Glutamatergic neuron (in vitro differentiated cells): Measurements from ENCODE around the gene SHROOM3. TPM values are rescaled to one million over a fixed set of nuclear protein-coding genes. Genes with fewer than 3 reads are reported as not detected.

Source experiments
- DNase-seq: peaks from one replicate; pipeline ENCODE4 v3.0.0; 2022
- H3K27ac Mint-ChIP-seq: one replicate; pipeline ENCODE4 v1.8.0; 2020; ENCODE audit warnings: mild to moderate bottlenecking, mixed read lengths, inconsistent platforms; ENCODE audit not compliant: unreplicated experiment
- H3K27me3 Mint-ChIP-seq: one replicate; pipeline ENCODE4 v1.8.0; 2020; ENCODE audit warnings: mild to moderate bottlenecking, moderate library complexity, mixed read lengths, inconsistent platforms; ENCODE audit not compliant: unreplicated experiment
- H3K36me3 Mint-ChIP-seq: one replicate; pipeline ENCODE4 v1.8.0; 2020; ENCODE audit warnings: mild to moderate bottlenecking, mixed read lengths, inconsistent platforms; ENCODE audit not compliant: unreplicated experiment
- H3K4me1 Mint-ChIP-seq: one replicate; pipeline ENCODE4 v1.8.0; 2020; ENCODE audit warnings: mild to moderate bottlenecking, low read depth, mixed read lengths, inconsistent platforms; ENCODE audit not compliant: unreplicated experiment
- H3K4me3 Mint-ChIP-seq: one replicate; pipeline ENCODE4 v1.8.0; 2020; ENCODE audit warnings: mild to moderate bottlenecking, mixed read lengths, inconsistent platforms; ENCODE audit not compliant: unreplicated experiment
- H3K9me3 Mint-ChIP-seq: one replicate; pipeline ENCODE4 v1.8.0; 2020; ENCODE audit warnings: mild to moderate bottlenecking, moderate library complexity, mixed read lengths, inconsistent platforms; ENCODE audit not compliant: unreplicated experiment
- CTCF ChIP-seq: fragments of 200-600 bp; sonication (generic); IDR thresholded peaks from one replicate; pipeline ENCODE4 v1.5.0; 2021; ENCODE audit not compliant: partially characterized antibody, unreplicated experiment
- total RNA-seq: library from RNA; stranded (reverse); fragmentation: NEBNext Ultra II Directional; extraction: Animal tissue kit (Norgen Biotek cat#: 25700); gene quantifications from one replicate; pipeline ENCODE4 v1.2.1, GENCODE V29; 2021; ENCODE audit not compliant: unreplicated experiment

SHROOM3 gene
- total RNA-seq, 1 donor from 2014 or later, result 1.9 TPM

- no peak for DNase-seq
- Mint-ChIP-seq H3K27ac (no peak overlapping the region), H3K9me3 (peaks cover 4% of the 10 kb centered on the region), H3K4me1 (peaks cover 23% of the 10 kb centered on the region), H3K36me3 (no peaks in the 10 kb centered on the region), H3K27me3 (no peaks in the 10 kb centered on the region), H3K4me3 (no peak overlapping the region)
- TF ChIP-seq CTCF, result no peak
Observed at GRCh38 chr4:76536373-76536689, 101.3 kb downstream of the SHROOM3 start.

DNA sequence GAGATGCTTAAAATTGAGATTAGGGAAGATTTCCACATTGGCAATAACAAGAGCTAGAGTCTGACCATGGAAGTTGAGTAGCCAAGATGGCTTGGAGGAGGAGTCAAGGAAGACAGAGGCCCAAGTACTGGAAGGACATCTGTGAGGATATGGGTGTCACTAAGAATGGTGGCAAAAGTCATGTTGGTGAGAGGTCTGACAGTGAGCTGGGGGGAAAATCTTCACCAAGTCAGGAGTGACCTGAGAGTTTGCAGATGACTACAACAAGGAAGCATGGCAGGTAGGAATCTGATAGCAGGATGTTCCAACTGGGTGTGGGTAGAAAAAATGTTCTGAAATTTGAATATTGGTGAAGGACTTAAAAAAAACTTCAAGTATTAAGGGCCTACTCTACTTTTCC lies 103.3 kb downstream of the SHROOM3 start:
- H3K4me1 Mint-ChIP-seq, result peaks cover 7% of the 10 kb centered on the region
- H3K27me3 Mint-ChIP-seq, result no peaks in the 10 kb centered on the region
- TF ChIP-seq CTCF, result no peak
- H3K9me3 Mint-ChIP-seq, result no peaks in the 10 kb centered on the region
- no peak for DNase-seq
- H3K27ac Mint-ChIP-seq, result no peak overlapping the region
- no peak overlapping the region for H3K4me3 Mint-ChIP-seq
- H3K36me3 Mint-ChIP-seq, result no peaks in the 10 kb centered on the region

DNA sequence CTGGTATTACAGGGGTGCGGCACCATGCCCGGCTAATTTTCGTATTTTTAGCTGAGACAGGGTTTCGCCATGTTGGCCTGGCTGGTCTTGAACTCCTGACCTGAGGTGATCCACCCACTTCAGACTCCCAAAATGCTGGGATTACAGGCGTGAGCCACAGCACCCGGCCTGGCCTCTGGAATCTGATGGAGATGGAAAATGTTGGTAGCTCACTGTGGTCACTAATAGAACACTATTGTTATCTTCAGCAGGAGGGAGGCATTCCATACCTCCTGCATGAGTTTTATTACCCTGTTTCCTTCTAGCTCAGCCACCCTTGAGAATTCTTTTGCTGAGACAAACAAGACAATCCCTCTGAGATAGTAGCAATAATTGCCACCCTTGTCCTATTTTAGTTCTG lies 105.0 kb downstream of the SHROOM3 start:
- Mint-ChIP-seq H3K27ac (no peak overlapping the region), H3K27me3 (no peaks in the 10 kb centered on the region), H3K9me3 (no peaks in the 10 kb centered on the region), H3K4me1 (no peaks in the 10 kb centered on the region), H3K4me3 (no peak overlapping the region), H3K36me3 (no peaks in the 10 kb centered on the region)
- no peak for TF ChIP-seq CTCF
- no peak for DNase-seq

GRCh38 chr4:76540486-76540885 lies 105.5 kb downstream of the SHROOM3 start:
- no peaks in the 10 kb centered on the region for H3K27me3 Mint-ChIP-seq
- no peaks in the 10 kb centered on the region for H3K9me3 Mint-ChIP-seq
- H3K27ac Mint-ChIP-seq, result no peak overlapping the region
- H3K4me1 Mint-ChIP-seq, result no peaks in the 10 kb centered on the region
- TF ChIP-seq CTCF, result no peak
- DNase-seq, result no peak
- no peak overlapping the region for H3K4me3 Mint-ChIP-seq
- no peaks in the 10 kb centered on the region for H3K36me3 Mint-ChIP-seq

DNA sequence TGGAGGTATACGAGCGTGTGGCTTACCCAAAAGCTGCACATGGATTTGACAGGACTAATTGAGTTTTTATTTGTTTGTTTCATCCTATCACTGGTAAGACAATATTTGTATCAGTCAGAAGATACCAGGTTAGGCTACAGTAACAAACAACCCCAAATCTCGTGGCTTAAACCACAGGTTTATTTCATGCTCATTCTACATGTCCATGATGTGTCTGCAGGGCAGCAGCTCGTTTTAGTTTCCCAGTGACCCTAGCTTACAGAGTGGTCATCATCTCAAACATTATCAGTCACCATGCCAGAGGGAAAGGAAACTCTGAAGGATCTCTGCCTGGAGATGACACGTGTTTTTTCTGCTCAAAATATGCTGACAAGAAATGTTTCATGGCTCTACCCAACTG lies 108.3 kb downstream of the SHROOM3 start:
- TF ChIP-seq CTCF, result no peak
- DNase-seq, result no peak
- H3K36me3 Mint-ChIP-seq, result no peaks in the 10 kb centered on the region
- H3K4me3 Mint-ChIP-seq, result no peak overlapping the region
- no peaks in the 10 kb centered on the region for H3K27me3 Mint-ChIP-seq
- no peaks in the 10 kb centered on the region for H3K4me1 Mint-ChIP-seq
- H3K9me3 Mint-ChIP-seq, result no peaks in the 10 kb centered on the region
- H3K27ac Mint-ChIP-seq, result no peak overlapping the region
